Liver (tissue), 3 donors: ENCODE measurements around the gene CHML.

ENCODE experiments used
- ATF3 ChIP-seq: IDR thresholded peaks from 2 replicates; pipeline ENCODE4 v1.6.1; 2016; ENCODE audit warnings: antibody characterized with exemption
- CTCF ChIP-seq: fragments of 150-350 bp; IDR thresholded peaks from 2 replicates; pipeline ENCODE4 v1.5.1; 2017; ENCODE audit warnings: improper control_type of control experiment, low read depth, low read length; ENCODE audit not compliant: missing input control
- EGR1 ChIP-seq, 2 donors: IDR thresholded peaks; 2 replicates each; pipeline ENCODE4 v1.6.1; 2016 to 2018; ENCODE audit warnings: antibody characterized with exemption in 2 of 2, low read depth in 2 of 2
- FOXA1 ChIP-seq: IDR thresholded peaks from 2 replicates; pipeline ENCODE4 v1.6.1; 2016; ENCODE audit warnings: antibody characterized with exemption
- GABPA ChIP-seq, 2 donors: IDR thresholded peaks in 1 of 2; conservative IDR thresholded peaks in 1 of 2; 2 replicates each; pipeline ENCODE4 v1.6.1; 2016; ENCODE audit warnings: antibody characterized with exemption in 2 of 2, mild to moderate bottlenecking in 1 of 2, moderate library complexity in 1 of 2
- MAX ChIP-seq: IDR thresholded peaks from 2 replicates; pipeline ENCODE4 v1.6.1; 2016; ENCODE audit warnings: antibody characterized with exemption
- NR2F2 ChIP-seq: IDR thresholded peaks from 2 replicates; pipeline ENCODE4 v1.6.1; 2016; ENCODE audit warnings: antibody characterized with exemption
- RAD21 ChIP-seq, 2 donors: IDR thresholded peaks; 2 replicates each; pipeline ENCODE4 v1.6.1; 2016; ENCODE audit warnings: antibody characterized with exemption in 2 of 2, mild to moderate bottlenecking in 2 of 2
- REST ChIP-seq: IDR thresholded peaks from 2 replicates; pipeline ENCODE4 v1.6.1; 2016; ENCODE audit warnings: antibody characterized with exemption, mild to moderate bottlenecking
- RXRA ChIP-seq, 2 donors: IDR thresholded peaks; 2 replicates each; pipeline ENCODE4 v1.6.1; 2017 to 2018; ENCODE audit warnings: antibody characterized with exemption in 2 of 2, mild to moderate bottlenecking in 1 of 2
- SP1 ChIP-seq: IDR thresholded peaks from 2 replicates; pipeline ENCODE4 v1.6.1; 2018; ENCODE audit warnings: antibody characterized with exemption, mild to moderate bottlenecking
- TAF1 ChIP-seq: conservative IDR thresholded peaks from 2 replicates; pipeline ENCODE4 v1.6.1; 2016; ENCODE audit warnings: antibody characterized with exemption, mild to moderate bottlenecking
- YY1 ChIP-seq: IDR thresholded peaks from 2 replicates; pipeline ENCODE4 v1.6.1; 2016; ENCODE audit warnings: antibody characterized with exemption, mild to moderate bottlenecking
- donor health status: healthy.
- donor health status: healthy.

- TF ChIP-seq YY1 (no peak), RXRA (IDR thresholded peaks at IDR 0.05) (peak; percentile 37 to 56), REST (no peak), MAX (no peak), CTCF (no peak), GABPA (IDR thresholded peaks at IDR 0.05 in 1 of 2, conservative IDR thresholded peaks at IDR 0.05 in 1 of 2) (no peak), FOXA1 (no peak), RAD21 (IDR thresholded peaks at IDR 0.05) (no peak), ATF3 (no peak), TAF1 (no peak), SP1 (no peak), NR2F2 (no peak), EGR1 (IDR thresholded peaks at IDR 0.05; ENCODE audit: low read depth in 2 of 2) (no peak)
Observed at GRCh38 chr1:241641773-241642592, 1.8 kb upstream of the CHML start.
